Fibroblast of lung (primary cell): ENCODE measurements around the gene NLE1. TPM values are rescaled to one million over a fixed set of nuclear protein-coding genes. Genes with fewer than 3 reads are reported as not detected.

ENCODE experiments used
- DNase-seq, 2 donors: peaks; one replicate each; pipeline versions ENCODE4 v3.0.0 to v3.0.0-alpha.2; 2010; ENCODE audit warnings: low read depth in 2 of 2
- H2AFZ ChIP-seq: 2 replicates; pipeline ENCODE4 v1.5.1; 2012; ENCODE audit warnings: low read length, control low read depth, inconsistent platforms
- H3K27ac ChIP-seq: 2 replicates; pipeline ENCODE4 v1.5.1; 2011; ENCODE audit warnings: low read length, control low read depth; ENCODE audit not compliant: insufficient read depth
- H3K27me3 ChIP-seq: 2 replicates; pipeline ENCODE4 v1.5.1; 2011; ENCODE audit warnings: mild to moderate bottlenecking, low read length; ENCODE audit not compliant: control insufficient read depth, insufficient read depth
- H3K36me3 ChIP-seq: 2 replicates; pipeline ENCODE4 v1.5.1; 2011; ENCODE audit warnings: low read length; ENCODE audit not compliant: control insufficient read depth, insufficient read depth
- H3K4me1 ChIP-seq: 2 replicates; pipeline ENCODE4 v1.5.1; 2011; ENCODE audit warnings: low read length; ENCODE audit not compliant: control insufficient read depth, insufficient read depth; ENCODE audit errors: extremely low read depth
- H3K4me2 ChIP-seq: 2 replicates; pipeline ENCODE4 v1.5.1; 2011; ENCODE audit warnings: low read length, control low read depth; ENCODE audit not compliant: insufficient read depth; ENCODE audit errors: extremely low read depth
- H3K4me3 ChIP-seq, 4 experiments: fragments of 200-600 bp in 1 of 4; sonication (generic) in 1 of 4; replicated peaks in 1 of 4; 2 replicates each; pipeline ENCODE4 v1.5.1; 2011 to 2016; ENCODE audit warnings: low read length in 4 of 4, low read depth in 3 of 4, mild to moderate bottlenecking in 3 of 4, control low read depth in 2 of 4, inconsistent platforms in 1 of 4, mixed read lengths in 1 of 4; ENCODE audit not compliant: insufficient read depth in 1 of 4; ENCODE audit errors: control extremely low read depth in 1 of 4
- H3K79me2 ChIP-seq: 2 replicates; pipeline ENCODE4 v1.5.1; 2012; ENCODE audit warnings: mild to moderate bottlenecking, low read length, inconsistent platforms; ENCODE audit not compliant: control insufficient read depth, insufficient read depth
- H3K9ac ChIP-seq: 2 replicates; pipeline ENCODE4 v1.5.1; 2011; ENCODE audit warnings: mild to moderate bottlenecking, low read length, control low read depth; ENCODE audit not compliant: insufficient read depth
- H3K9me3 ChIP-seq: 2 replicates; pipeline ENCODE4 v1.5.1; 2012; ENCODE audit warnings: low read depth, low read length; ENCODE audit not compliant: control insufficient read depth, insufficient read depth
- H4K20me1 ChIP-seq: 2 replicates; pipeline ENCODE4 v1.5.1; 2011; ENCODE audit warnings: low read length; ENCODE audit not compliant: control insufficient read depth, insufficient read depth; ENCODE audit errors: extremely low read depth
- EZH2 ChIP-seq: IDR thresholded peaks from 2 replicates; pipeline ENCODE4 v1.5.1; 2012; ENCODE audit warnings: low read length, control low read depth, mild to moderate bottlenecking; ENCODE audit errors: missing control alignments
- polyA plus RNA-seq, 2 donors: library from polyadenylated mRNA; depleted of rRNA in 1 of 2; stranded (reverse) in 1 of 2; unstranded in 1 of 2; fragments of >200 nt; gene quantifications; 2 replicates each; pipeline ENCODE4 v1.2.1, GENCODE V29; 2011 to 2012; ENCODE audit warnings: missing spikeins in 1 of 2
- total RNA-seq: library from RNA; depleted of rRNA; stranded (reverse); fragments of >200 nt; gene quantifications from 2 replicates; pipeline ENCODE4 v1.2.1, GENCODE V29; 2014
- TF ChIP-seq, protein P1 (sequence below), 2 donors: IDR thresholded peaks in 1 of 2; conservative IDR thresholded peaks in 1 of 2; 1 replicate in 1 of 2; 2 replicates in 1 of 2; pipeline ENCODE4 v1.5.1; 2011 to 2012; ENCODE audit warnings: low read length in 2 of 2, control low read depth in 1 of 2, inconsistent platforms in 1 of 2, low read depth in 1 of 2, mild to moderate bottlenecking in 1 of 2

The NLE1 gene
- total and polyA plus RNA-seq, 2 donors (not counting 1 experiment from before 2014, with no cell fraction given), result 9.4 to 20.5 TPM

DNA sequence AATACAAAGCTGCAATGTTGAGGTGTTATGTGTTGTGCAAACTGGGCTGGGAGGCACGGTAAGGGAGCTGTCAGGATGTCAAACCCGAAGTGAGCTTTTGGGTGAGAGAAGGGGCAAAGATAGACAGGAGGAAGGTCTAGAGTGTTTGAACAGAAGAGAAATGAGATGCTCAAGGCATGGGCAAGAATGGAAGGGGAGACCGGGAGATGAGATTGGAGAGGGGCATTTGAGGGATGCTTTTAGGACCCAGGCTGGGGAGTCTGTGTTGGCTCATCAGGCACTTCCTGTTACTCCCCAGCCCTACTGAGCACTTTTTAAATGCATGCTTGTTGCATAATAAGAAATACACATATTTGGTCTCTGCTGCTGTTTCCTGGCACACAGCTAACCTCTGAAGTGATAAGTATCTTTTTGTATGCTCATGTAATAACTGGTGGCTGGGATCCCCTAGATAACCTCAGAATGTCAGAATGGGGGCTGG lies 19.2 kb upstream of the NLE1 start:
- Histone ChIP-seq H3K4me3 (no peak overlapping the region), H3K4me1 (no peaks in the 10 kb centered on the region), H3K4me2 (no peak overlapping the region), H4K20me1 (no peaks in the 10 kb centered on the region), H3K27me3 (peaks cover 12% of the 10 kb centered on the region), H2AFZ (no peak overlapping the region), H3K27ac (no peak overlapping the region), H3K36me3 (no peaks in the 10 kb centered on the region), H3K79me2 (no peaks in the 10 kb centered on the region), H3K9me3 (no peaks in the 10 kb centered on the region), H3K9ac (no peak overlapping the region)
- DNase-seq, result no peak
- TF ChIP-seq, protein P1, sequence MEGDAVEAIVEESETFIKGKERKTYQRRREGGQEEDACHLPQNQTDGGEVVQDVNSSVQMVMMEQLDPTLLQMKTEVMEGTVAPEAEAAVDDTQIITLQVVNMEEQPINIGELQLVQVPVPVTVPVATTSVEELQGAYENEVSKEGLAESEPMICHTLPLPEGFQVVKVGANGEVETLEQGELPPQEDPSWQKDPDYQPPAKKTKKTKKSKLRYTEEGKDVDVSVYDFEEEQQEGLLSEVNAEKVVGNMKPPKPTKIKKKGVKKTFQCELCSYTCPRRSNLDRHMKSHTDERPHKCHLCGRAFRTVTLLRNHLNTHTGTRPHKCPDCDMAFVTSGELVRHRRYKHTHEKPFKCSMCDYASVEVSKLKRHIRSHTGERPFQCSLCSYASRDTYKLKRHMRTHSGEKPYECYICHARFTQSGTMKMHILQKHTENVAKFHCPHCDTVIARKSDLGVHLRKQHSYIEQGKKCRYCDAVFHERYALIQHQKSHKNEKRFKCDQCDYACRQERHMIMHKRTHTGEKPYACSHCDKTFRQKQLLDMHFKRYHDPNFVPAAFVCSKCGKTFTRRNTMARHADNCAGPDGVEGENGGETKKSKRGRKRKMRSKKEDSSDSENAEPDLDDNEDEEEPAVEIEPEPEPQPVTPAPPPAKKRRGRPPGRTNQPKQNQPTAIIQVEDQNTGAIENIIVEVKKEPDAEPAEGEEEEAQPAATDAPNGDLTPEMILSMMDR (conservative IDR thresholded peaks at IDR 0.05 in 1 of 2, IDR thresholded peaks at IDR 0.05 in 1 of 2; ENCODE audit: low read depth in 1 of 2, low read length in 2 of 2), result no peak
- TF ChIP-seq EZH2, result no peak

GRCh38 chr17:35160354-35161201 lies 18.5 kb upstream of the NLE1 start:
- Histone ChIP-seq H2AFZ (no peak overlapping the region), H3K27ac (no peak overlapping the region), H3K4me1 (no peaks in the 10 kb centered on the region), H3K27me3 (peaks cover 12% of the 10 kb centered on the region), H3K9me3 (no peaks in the 10 kb centered on the region), H3K36me3 (no peaks in the 10 kb centered on the region), H3K9ac (no peak overlapping the region), H3K4me3 (no peak overlapping the region), H4K20me1 (no peaks in the 10 kb centered on the region), H3K4me2 (no peak overlapping the region), H3K79me2 (no peaks in the 10 kb centered on the region)
- no peak for TF ChIP-seq EZH2
- TF ChIP-seq, protein P1 (conservative IDR thresholded peaks at IDR 0.05 in 1 of 2, IDR thresholded peaks at IDR 0.05 in 1 of 2; ENCODE audit: low read depth in 1 of 2, low read length in 2 of 2), result no peak
- DNase-seq, result no peak

DNA sequence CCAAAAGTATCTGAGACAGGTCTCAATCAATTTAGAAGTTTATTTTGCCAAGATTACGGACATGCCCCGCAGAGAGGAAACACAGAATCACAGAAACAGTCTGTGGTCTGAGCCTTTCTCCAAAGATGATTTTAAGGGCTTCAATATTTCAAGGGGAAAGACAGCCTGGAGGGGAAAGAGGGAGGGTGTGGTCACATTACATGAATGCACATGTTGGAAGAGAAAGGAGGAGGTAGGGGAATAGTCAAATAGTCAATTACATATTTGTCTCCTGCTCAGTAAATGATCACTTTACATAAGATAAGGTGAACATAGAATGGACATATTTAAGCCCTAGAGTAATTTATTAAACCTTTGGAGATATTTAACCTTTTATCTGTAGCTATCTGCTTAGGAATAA lies 17.8 kb upstream of the NLE1 start:
- Histone ChIP-seq H4K20me1 (no peaks in the 10 kb centered on the region), H3K79me2 (no peaks in the 10 kb centered on the region), H3K9me3 (no peaks in the 10 kb centered on the region), H3K9ac (no peak overlapping the region), H3K27me3 (peaks cover 12% of the 10 kb centered on the region), H3K27ac (no peak overlapping the region), H3K4me2 (no peak overlapping the region), H3K36me3 (no peaks in the 10 kb centered on the region), H3K4me1 (no peaks in the 10 kb centered on the region), H3K4me3 (no peak overlapping the region), H2AFZ (no peak overlapping the region)
- no peak for TF ChIP-seq EZH2
- TF ChIP-seq, protein P1 (conservative IDR thresholded peaks at IDR 0.05 in 1 of 2, IDR thresholded peaks at IDR 0.05 in 1 of 2; ENCODE audit: low read depth in 1 of 2, low read length in 2 of 2), result no peak
- DNase-seq, result no peak
